Right lobe of liver (tissue), 4 donors: Measurements from ENCODE around the gene TBC1D5.

Source experiments
- CTCF ChIP-seq, 4 donors: fragments of 200-600 bp in 3 of 4; fragments of 450-650 bp in 1 of 4; IDR thresholded peaks; one replicate each; pipeline versions ENCODE4 v1.5.1 to v1.8.0; 2016 to 2022; ENCODE audit warnings: antibody characterized with exemption in 4 of 4, mild to moderate bottlenecking in 2 of 4
- POLR2A ChIP-seq: fragments of 450-650 bp; IDR thresholded peaks from one replicate; pipeline ENCODE4 v1.6.1; 2017; ENCODE audit warnings: antibody characterized with exemption, mild to moderate bottlenecking
- donor health status: DM: no; HTN: no; CAD: no.
- donor health status: DM: no; HTN: no; CAD: no.
- donor health status: DM: no; HTN: yes; CAD: no.

DNA sequence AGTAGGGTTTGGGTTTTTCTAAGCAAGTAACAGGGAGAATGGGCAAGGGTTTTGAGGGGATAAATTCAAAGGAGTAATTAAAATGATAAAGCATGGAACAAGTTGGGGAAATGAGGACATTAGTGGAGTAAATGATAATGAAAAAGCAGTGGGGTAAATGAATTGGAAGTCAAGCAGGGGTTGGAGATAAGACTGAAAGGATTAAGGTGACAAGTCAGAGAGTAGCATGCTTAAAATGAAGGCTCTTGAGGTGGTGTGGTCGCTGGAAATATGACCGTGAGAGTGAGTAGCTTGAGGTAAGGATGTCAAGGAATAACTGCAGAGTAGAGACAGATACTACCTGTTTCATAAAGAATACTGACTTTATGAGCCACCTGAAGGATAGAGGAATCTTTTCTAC is 408.5 kb downstream of the TBC1D5 start:
- no peak for TF ChIP-seq POLR2A
- TF ChIP-seq CTCF (IDR thresholded peaks at IDR 0.05): no peak
